H1 (cell line): ENCODE results near the gene HEPACAM. TPM values are rescaled to one million over a fixed set of nuclear protein-coding genes. Genes with fewer than 3 reads are reported as not detected.

Experiments
- CTCF ChIA-PET: fragments of 300-600 bp; sonication (Branson Sonifier 250); formaldehyde crosslinking; loops from one replicate; lab custom pipeline; 2021; ENCODE audit not compliant: partially characterized antibody; lab: Charles Lee
- POLR2A ChIA-PET: fragments of 300-600 bp; sonication (Branson Sonifier 250); formaldehyde crosslinking; loops from one replicate; lab custom pipeline; 2021; ENCODE audit warnings: inconsistent platforms; ENCODE audit not compliant: partially characterized antibody; lab: Charles Lee
- DNase-seq, 2 experiments: peaks; one replicate each; pipeline versions ENCODE4 v3.0.0 to v3.0.0-alpha.2; 2010 to 2022; ENCODE audit warnings: low spot score in 2 of 2, low read depth in 1 of 2, mixed read lengths in 1 of 2
- FAIRE-seq: peaks from 2 replicates; lab custom pipeline; 2011; peaks lifted over from hg19 to GRCh38; lab: Jason Lieb, UNC
- H2AFZ ChIP-seq: 2 replicates; pipeline ENCODE4 v1.8.1; 2012; ENCODE audit warnings: low read length, inconsistent platforms
- H2AK5ac ChIP-seq: 2 replicates; pipeline ENCODE4 v1.6.1; 2013; ENCODE audit warnings: low read depth, low read length
- H2BK120ac ChIP-seq: replicated peaks from 2 replicates; pipeline ENCODE3; 2013; ENCODE audit warnings: low read depth, low read length, inconsistent platforms
- H2BK12ac ChIP-seq: 2 replicates; pipeline ENCODE4 v1.6.1; 2013; ENCODE audit warnings: low read depth, low read length
- H2BK15ac ChIP-seq: 2 replicates; pipeline ENCODE4 v1.6.1; 2013; ENCODE audit warnings: low read length
- H2BK20ac ChIP-seq: 2 replicates; pipeline ENCODE4 v1.6.1; 2013; ENCODE audit warnings: low read length
- H2BK5ac ChIP-seq: 2 replicates; pipeline ENCODE4 v1.6.1; 2013; ENCODE audit warnings: low read depth, low read length
- H3K14ac ChIP-seq: 2 replicates; pipeline ENCODE4 v1.6.1; 2013; ENCODE audit warnings: inconsistent platforms; ENCODE audit not compliant: insufficient read length
- H3K18ac ChIP-seq: 2 replicates; pipeline ENCODE4 v1.6.1; 2013; ENCODE audit warnings: low read length; ENCODE audit errors: extremely low read depth
- H3K23ac ChIP-seq: 2 replicates; pipeline ENCODE4 v1.6.1; 2013; ENCODE audit warnings: inconsistent platforms; ENCODE audit not compliant: insufficient read length
- H3K23me2 ChIP-seq: 2 replicates; pipeline ENCODE4 v1.6.1; 2013; ENCODE audit warnings: low read depth, low read length
- H3K27ac ChIP-seq: 2 replicates; pipeline ENCODE4 v1.6.1; 2011; ENCODE audit warnings: low read depth, low read length, inconsistent platforms
- H3K27me3 ChIP-seq, 4 experiments: replicated peaks in 1 of 4; 1 replicate in 1 of 4; 2 replicates in 3 of 4; pipeline versions ENCODE4 v1.6.1 to v1.8.1; 2011 to 2013; ENCODE audit warnings: low read length in 3 of 4, mild to moderate bottlenecking in 3 of 4, inconsistent platforms in 2 of 4, mixed read lengths in 2 of 4, moderate library complexity in 1 of 4; ENCODE audit not compliant: control insufficient read depth in 3 of 4, insufficient read depth in 3 of 4; ENCODE audit errors: extremely low read depth in 1 of 4
- H3K36me3 ChIP-seq, 4 experiments: 2 replicates each; pipeline versions ENCODE4 v1.6.1 to v1.8.1; 2011 to 2013; ENCODE audit warnings: mild to moderate bottlenecking in 4 of 4, low read length in 3 of 4, moderate library complexity in 2 of 4, control low read depth in 1 of 4, inconsistent platforms in 1 of 4; ENCODE audit not compliant: insufficient read depth in 4 of 4, control insufficient read depth in 2 of 4
- H3K4ac ChIP-seq: replicated peaks from 2 replicates; pipeline ENCODE3; 2013; ENCODE audit warnings: low read length, low read depth, mixed read lengths, inconsistent platforms; ENCODE audit not compliant: insufficient read length
- H3K4me1 ChIP-seq, 4 experiments: replicated peaks in 1 of 4; 1 replicate in 1 of 4; 2 replicates in 3 of 4; pipeline versions ENCODE4 v1.6.1 to v1.8.1; 2011 to 2013; ENCODE audit warnings: low read length in 3 of 4, inconsistent platforms in 2 of 4, mixed read lengths in 1 of 4; ENCODE audit not compliant: insufficient read depth in 4 of 4, control insufficient read depth in 3 of 4
- H3K4me2 ChIP-seq, 2 experiments: 2 replicates each; pipeline versions ENCODE4 v1.6.1 to v1.8.1; 2011 to 2013; ENCODE audit warnings: low read depth in 2 of 2, low read length in 2 of 2, control low read depth in 1 of 2, inconsistent platforms in 1 of 2, mild to moderate bottlenecking in 1 of 2; ENCODE audit not compliant: insufficient read depth in 1 of 2
- H3K4me3 ChIP-seq, 4 experiments: fragments of 200-600, 300-600 bp in 1 of 4; sonication (generic), shearing (Covaris generic), sonication (Bioruptor Twin) in 1 of 4; 2 replicates each; pipeline versions ENCODE4 v1.5.1 to v1.8.1; 2011 to 2016; ENCODE audit warnings: low read length in 4 of 4, low read depth in 3 of 4, control low read depth in 2 of 4, inconsistent platforms in 2 of 4, mild to moderate bottlenecking in 2 of 4, mixed read lengths in 1 of 4, moderate library complexity in 1 of 4; ENCODE audit not compliant: insufficient read depth in 2 of 4; ENCODE audit errors: extremely low read depth in 1 of 4
- H3K56ac ChIP-seq: replicated peaks from 2 replicates; pipeline ENCODE3; 2013; ENCODE audit warnings: low read depth, mild to moderate bottlenecking, mixed read lengths, low read length, inconsistent platforms; ENCODE audit not compliant: insufficient read length
- H3K79me1 ChIP-seq: 2 replicates; pipeline ENCODE4 v1.6.1; 2013; ENCODE audit warnings: low read depth, low read length, control low read depth
- H3K79me2 ChIP-seq, 2 experiments: 2 replicates each; pipeline versions ENCODE4 v1.6.1 to v1.8.1; 2012 to 2013; ENCODE audit warnings: low read length in 2 of 2, mild to moderate bottlenecking in 2 of 2, inconsistent platforms in 1 of 2; ENCODE audit not compliant: insufficient read depth in 2 of 2, control insufficient read depth in 1 of 2
- H3K9ac ChIP-seq, 4 experiments: replicated peaks in 1 of 4; 1 replicate in 1 of 4; 2 replicates in 3 of 4; pipeline versions ENCODE4 v1.6.1 to v1.8.1; 2011 to 2013; ENCODE audit warnings: low read depth in 3 of 4, low read length in 3 of 4, control low read depth in 2 of 4, mild to moderate bottlenecking in 2 of 4, moderate library complexity in 2 of 4, inconsistent platforms in 1 of 4; ENCODE audit errors: extremely low read depth in 1 of 4
- H3K9me3 ChIP-seq, 2 experiments: 2 replicates each; pipeline versions ENCODE4 v1.6.1 to v1.8.1; 2012 to 2013; ENCODE audit warnings: mild to moderate bottlenecking in 2 of 2, moderate library complexity in 2 of 2, control low read depth in 1 of 2, inconsistent platforms in 1 of 2, low read depth in 1 of 2, low read length in 1 of 2, mixed read lengths in 1 of 2; ENCODE audit not compliant: insufficient read depth in 2 of 2
- H4K20me1 ChIP-seq, 2 experiments: replicated peaks in 1 of 2; 2 replicates each; pipeline versions ENCODE3 to v1.8.1; 2011 to 2013; ENCODE audit warnings: inconsistent platforms in 2 of 2, low read length in 2 of 2, mild to moderate bottlenecking in 1 of 2; ENCODE audit not compliant: insufficient read depth in 2 of 2, control insufficient read depth in 1 of 2
- H4K5ac ChIP-seq: 2 replicates; pipeline ENCODE4 v1.6.1; 2013; ENCODE audit warnings: low read length, low read depth, mixed read lengths, inconsistent platforms; ENCODE audit not compliant: insufficient read length
- H4K8ac ChIP-seq: 2 replicates; pipeline ENCODE4 v1.8.0; 2013; ENCODE audit warnings: mild to moderate bottlenecking, moderate library complexity, low read length, inconsistent platforms; ENCODE audit not compliant: insufficient read depth; ENCODE audit errors: extremely low read depth
- H4K91ac ChIP-seq: replicated peaks from 2 replicates; pipeline ENCODE3; 2013; ENCODE audit warnings: low read length, mixed read lengths, inconsistent platforms; ENCODE audit not compliant: insufficient read length
- BACH1 ChIP-seq: IDR thresholded peaks from 2 replicates; pipeline ENCODE4 v1.6.1; 2012; ENCODE audit warnings: low read length, improper control_type of control experiment
- CBX8 ChIP-seq: fragments of 300-800, 300-1000 bp; sonication (generic); IDR thresholded peaks from 2 replicates; pipeline ENCODE4 v1.7.1; 2016; ENCODE audit warnings: low read depth, low read length, borderline replicate concordance
- CTBP2 ChIP-seq: IDR thresholded peaks from 2 replicates; pipeline ENCODE4 v1.7.0; 2011; ENCODE audit warnings: borderline replicate concordance, mild to moderate bottlenecking, moderate library complexity, mixed read lengths, low read length; ENCODE audit not compliant: insufficient read depth, insufficient read length
- EGR1 ChIP-seq: IDR thresholded peaks from 2 replicates; pipeline ENCODE4 v1.6.1; 2011; ENCODE audit warnings: low read depth, low read length, borderline replicate concordance
- NANOG ChIP-seq: IDR thresholded peaks from 2 replicates; pipeline ENCODE4 v1.6.1; 2011; ENCODE audit warnings: low read length, low read depth, mild to moderate bottlenecking, inconsistent platforms; ENCODE audit not compliant: insufficient read depth, poor library complexity, severe bottlenecking
- NRF1 ChIP-seq: IDR thresholded peaks from 2 replicates; pipeline ENCODE4 v1.6.1; 2011; ENCODE audit warnings: mild to moderate bottlenecking, low read depth, low read length, improper control_type of control experiment
- PHF8 ChIP-seq: fragments of 200-600 bp; sonication (generic); conservative IDR thresholded peaks from 2 replicates; pipeline ENCODE4 v1.7.1; 2012; ENCODE audit warnings: low read depth, mild to moderate bottlenecking, inconsistent platforms, low read length, moderate library complexity
- YY1 ChIP-seq: IDR thresholded peaks from 2 replicates; pipeline ENCODE4 v1.6.1; 2011; ENCODE audit warnings: low read depth, mild to moderate bottlenecking, low read length
- WGBS, 2 experiments: shearing (Covaris generic) in 1 of 2; methylation state at CpG; one replicate each; pipeline versions ENCODE4 v1.1.6 to v1.1.7; 2013 to 2015; ENCODE audit warnings: low lambda C conversion rate in 2 of 2, mixed read lengths in 2 of 2, inconsistent platforms in 1 of 2, low coverage in 1 of 2, missing lambda C conversion rate in 1 of 2; ENCODE audit not compliant: insufficient replicate concordance in 2 of 2, insufficient coverage in 1 of 2, insufficient read length in 1 of 2; ENCODE audit errors: extremely low coverage in 1 of 2, missing lambda C conversion rate in 1 of 2; 5-methylcytosine and 5-hydroxymethylcytosine counted together
- polyA plus RNA-seq, 7 experiments: library from polyadenylated mRNA; depleted of rRNA in 3 of 7; stranded (reverse) in 5 of 7; unstranded in 2 of 7; fragments of >200 nt in 5 of 7; fragments of 200-250 nt in 2 of 7; gene quantifications; 1 replicate in 5 of 7; 2 replicates in 1 of 7; 4 replicates in 1 of 7; pipeline versions ENCODE4 v1.2.1 to v1.2.3, GENCODE V29; 2011 to 2013; ENCODE audit warnings: missing spikeins in 2 of 7, mixed read lengths in 2 of 7
- total RNA-seq: library from RNA; stranded (reverse); fragmentation: NEBNext Ultra II Directional; extraction: Animal tissue kit (Norgen Biotek cat#: 25700); gene quantifications from 2 replicates; pipeline ENCODE4 v1.2.1, GENCODE V29; 2021
- TF ChIP-seq, protein P1 (sequence below): IDR thresholded peaks from 2 replicates; pipeline ENCODE4 v1.6.1; 2012; ENCODE audit warnings: low read length, inconsistent platforms
- TF ChIP-seq, protein P2 (sequence below): IDR thresholded peaks from 2 replicates; pipeline ENCODE4 v1.6.1; 2012; ENCODE audit warnings: inconsistent platforms

Gene HEPACAM
- total and polyA plus RNA-seq, 2 of the 8 experiments (the other 6 are each of a cell fraction or from before 2014, with no cell fraction given): not detected

DNA sequence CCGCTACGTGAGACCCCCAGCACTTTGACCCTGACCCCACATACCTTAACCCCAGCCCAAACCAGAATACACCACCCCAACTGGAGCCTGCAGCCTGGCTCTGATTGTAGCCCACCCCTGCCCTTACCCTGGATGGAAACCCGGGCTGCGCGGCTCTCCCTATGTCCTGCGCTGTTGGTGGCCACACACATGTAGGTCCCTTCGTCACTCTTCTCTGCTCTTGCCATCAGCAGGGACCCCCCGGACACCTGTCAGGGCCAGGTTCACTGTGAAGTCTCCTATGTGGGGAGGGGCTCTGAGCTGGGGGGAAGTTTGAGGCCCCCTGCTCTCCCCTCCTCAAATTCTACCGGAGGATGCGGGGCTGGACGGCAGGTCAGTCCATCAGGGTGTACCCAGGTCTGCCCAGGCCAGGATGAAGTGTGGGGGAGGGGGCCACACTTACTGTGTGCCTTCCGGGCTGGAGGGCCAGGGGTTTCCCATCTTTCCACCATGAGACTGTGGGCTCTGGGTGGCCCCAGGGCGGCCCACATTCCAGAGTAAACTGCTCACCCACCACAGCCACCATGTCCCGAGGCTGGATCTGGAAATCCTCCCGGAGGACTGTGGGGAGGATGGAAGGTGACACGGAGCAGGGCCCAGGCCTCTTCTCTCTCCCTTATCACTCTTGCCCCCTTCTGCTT is 39.6 kb downstream of the HEPACAM start:
- no peak overlapping the region for H4K91ac ChIP-seq
- H3K79me2 ChIP-seq: no peaks in the 10 kb centered on the region
- H2BK20ac ChIP-seq: no peak overlapping the region
- peaks cover 0 to 6% (median 0%) of the 10 kb centered on the region in 4 experiments; a peak in 2 of 7 replicates for H3K27me3 ChIP-seq
- DNase-seq (peak in 1 of 2 experiments; percentile 37), FAIRE-seq (no peak)
- H3K4ac ChIP-seq: no peak overlapping the region
- H2BK5ac ChIP-seq: no peak overlapping the region
- H3K4me3 ChIP-seq: no peak overlapping the region
- H3K23ac ChIP-seq: no peak overlapping the region
- no peak overlapping the region for H2BK12ac ChIP-seq
- no peaks in the 10 kb centered on the region for H3K79me1 ChIP-seq
- H3K56ac ChIP-seq: no peak overlapping the region
- H3K9me3 ChIP-seq: no peaks in the 10 kb centered on the region
- 98% methylated on average over 15 of the region's 16 CpGs; no CpG with 5 or more reads in 1 of the 2 experiments for WGBS, 2 experiments
- H4K5ac ChIP-seq: no peak overlapping the region
- ChIA-PET CTCF (interaction anchor here (1.2 to 1.5 kb wide), 3 partner anchors 11 to 24 kb away, joined by 3 to 4 read pairs (median 4); no protein-coding TSS in a partner anchor), POLR2A (interaction anchor here (0.7 kb wide), 1 partner anchor 96 kb away, joined by 3 read pairs; the partner anchor contains the start of gene MSANTD2)
- H2BK15ac ChIP-seq: no peak overlapping the region
- H3K27ac ChIP-seq: no peak overlapping the region
- H2BK120ac ChIP-seq: no peak overlapping the region
- H3K18ac ChIP-seq: no peak overlapping the region
- no peak overlapping the region for H2AFZ ChIP-seq
- no peaks in the 10 kb centered on the region for H4K20me1 ChIP-seq
- H4K8ac ChIP-seq: no peak overlapping the region
- no peaks in the 10 kb centered on the region for H3K36me3 ChIP-seq
- no peak overlapping the region for H3K14ac ChIP-seq
- H3K4me2 ChIP-seq: no peak overlapping the region
- no peaks in the 10 kb centered on the region for H3K23me2 ChIP-seq
- H3K9ac ChIP-seq: no peak overlapping the region
- H2AK5ac ChIP-seq: no peak overlapping the region
- H3K4me1 ChIP-seq: peaks cover 0 to 2% (median 1%) of the 10 kb centered on the region in 4 experiments; a peak in 3 of 7 replicates
- TF ChIP-seq PHF8 (no peak), YY1 (no peak), CBX8 (no peak), BACH1 (no peak), EGR1 (no peak), NRF1 (no peak), CTBP2 (no peak), NANOG (no peak)
- TF ChIP-seq, protein P1, sequence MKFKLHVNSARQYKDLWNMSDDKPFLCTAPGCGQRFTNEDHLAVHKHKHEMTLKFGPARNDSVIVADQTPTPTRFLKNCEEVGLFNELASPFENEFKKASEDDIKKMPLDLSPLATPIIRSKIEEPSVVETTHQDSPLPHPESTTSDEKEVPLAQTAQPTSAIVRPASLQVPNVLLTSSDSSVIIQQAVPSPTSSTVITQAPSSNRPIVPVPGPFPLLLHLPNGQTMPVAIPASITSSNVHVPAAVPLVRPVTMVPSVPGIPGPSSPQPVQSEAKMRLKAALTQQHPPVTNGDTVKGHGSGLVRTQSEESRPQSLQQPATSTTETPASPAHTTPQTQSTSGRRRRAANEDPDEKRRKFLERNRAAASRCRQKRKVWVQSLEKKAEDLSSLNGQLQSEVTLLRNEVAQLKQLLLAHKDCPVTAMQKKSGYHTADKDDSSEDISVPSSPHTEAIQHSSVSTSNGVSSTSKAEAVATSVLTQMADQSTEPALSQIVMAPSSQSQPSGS: no peak
- TF ChIP-seq, protein P2, sequence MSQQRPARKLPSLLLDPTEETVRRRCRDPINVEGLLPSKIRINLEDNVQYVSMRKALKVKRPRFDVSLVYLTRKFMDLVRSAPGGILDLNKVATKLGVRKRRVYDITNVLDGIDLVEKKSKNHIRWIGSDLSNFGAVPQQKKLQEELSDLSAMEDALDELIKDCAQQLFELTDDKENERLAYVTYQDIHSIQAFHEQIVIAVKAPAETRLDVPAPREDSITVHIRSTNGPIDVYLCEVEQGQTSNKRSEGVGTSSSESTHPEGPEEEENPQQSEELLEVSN: no peak
